WTC11 (cell line): Measurements from ENCODE around the gene EPN2. TPM values are rescaled to one million over a fixed set of nuclear protein-coding genes. Genes with fewer than 3 reads are reported as not detected.

ENCODE experiments used
- ATAC-seq: fragments of 200-7000 bp; cut with Tn5 transposase; 2 replicates; pipeline ENCODE4 v1.10.0; 2021; ENCODE audit warnings: mild to moderate bottlenecking, moderate library complexity
- CTCF ChIA-PET: fragments of 300-600 bp; sonication (Branson Sonifier 250); formaldehyde crosslinking; loops from one replicate; lab custom pipeline; 2021; ENCODE audit warnings: antibody characterized with exemption; lab: Charles Lee
- POLR2A ChIA-PET: fragments of 350-600 bp; sonication (Branson Sonifier 250); formaldehyde crosslinking; loops from one replicate; lab custom pipeline; 2021; ENCODE audit warnings: antibody characterized with exemption; lab: Charles Lee
- DNase-seq: peaks from one replicate; pipeline ENCODE4 v3.0.0; 2021; ENCODE audit warnings: low spot score
- H3K27ac Mint-ChIP-seq: 2 replicates; pipeline ENCODE4 v1.8.0; 2021; ENCODE audit warnings: mixed read lengths
- H3K27me3 Mint-ChIP-seq: 2 replicates; pipeline ENCODE4 v1.8.0; 2021; ENCODE audit warnings: low read depth, mild to moderate bottlenecking, moderate library complexity, mixed read lengths
- H3K36me3 Mint-ChIP-seq: 2 replicates; pipeline ENCODE4 v1.8.0; 2021; ENCODE audit warnings: mixed read lengths
- H3K4me1 Mint-ChIP-seq: 2 replicates; pipeline ENCODE4 v1.8.0; 2022; ENCODE audit warnings: mixed read lengths
- H3K4me3 Mint-ChIP-seq: 2 replicates; pipeline ENCODE4 v1.8.0; 2021; ENCODE audit warnings: mild to moderate bottlenecking, moderate library complexity, mixed read lengths
- H3K9me3 Mint-ChIP-seq: 2 replicates; pipeline ENCODE4 v1.8.0; 2021; ENCODE audit warnings: mixed read lengths
- ARID4B ChIP-seq: sonication (generic); formaldehyde crosslinking; IDR thresholded peaks from 2 replicates; pipeline ENCODE4 v1.8.0; 2023; ENCODE audit warnings: missing genetic modification reagents, mild to moderate bottlenecking, borderline replicate concordance
- CTCF ChIP-seq: fragments of 200-600 bp; IDR thresholded peaks from 2 replicates; pipeline ENCODE4 v1.8.0; 2022; ENCODE audit warnings: antibody characterized with exemption
- E2F4 ChIP-seq: sonication (generic); formaldehyde crosslinking; IDR thresholded peaks from 2 replicates; pipeline ENCODE4 v1.8.1; 2022; ENCODE audit warnings: low read depth, mild to moderate bottlenecking, moderate library complexity, missing genetic modification reagents, borderline replicate concordance
- E2F5 ChIP-seq: sonication (generic); formaldehyde crosslinking; IDR thresholded peaks from 2 replicates; pipeline ENCODE4 v1.8.1; 2022; ENCODE audit warnings: mild to moderate bottlenecking, moderate library complexity, missing genetic modification reagents
- ESRRA ChIP-seq: sonication (generic); formaldehyde crosslinking; IDR thresholded peaks from 2 replicates; pipeline ENCODE4 v1.8.1; 2022; ENCODE audit warnings: mild to moderate bottlenecking, missing genetic modification reagents, borderline replicate concordance
- HMGA2 ChIP-seq: fragments of 250-450 bp; sonication (Bioruptor Pico); IDR thresholded peaks from 2 replicates; pipeline ENCODE4 v1.4.0; 2021; ENCODE audit warnings: mild to moderate bottlenecking, moderate library complexity
- JUN ChIP-seq: sonication (generic); formaldehyde crosslinking; IDR thresholded peaks from 2 replicates; pipeline ENCODE4 v1.8.0; 2023; ENCODE audit warnings: mild to moderate bottlenecking, missing genetic modification reagents
- MAX ChIP-seq: sonication (generic); formaldehyde crosslinking; IDR thresholded peaks from 2 replicates; pipeline ENCODE4 v1.8.0; 2022; ENCODE audit warnings: mild to moderate bottlenecking, missing genetic modification reagents
- NFYB ChIP-seq: sonication (generic); formaldehyde crosslinking; conservative IDR thresholded peaks from 2 replicates; pipeline ENCODE4 v1.8.0; 2022; ENCODE audit warnings: low read depth, missing genetic modification reagents
- PRDM15 ChIP-seq: sonication (generic); formaldehyde crosslinking; IDR thresholded peaks from 2 replicates; pipeline ENCODE4 v1.8.0; 2022; ENCODE audit warnings: missing genetic modification reagents
- PREB ChIP-seq: sonication (generic); formaldehyde crosslinking; IDR thresholded peaks from 2 replicates; pipeline ENCODE4 v1.8.1; 2022; ENCODE audit warnings: mild to moderate bottlenecking, missing genetic modification reagents, moderate library complexity, borderline replicate concordance
- SP1 ChIP-seq: sonication (generic); formaldehyde crosslinking; conservative IDR thresholded peaks from 2 replicates; pipeline ENCODE4 v1.8.1; 2022; ENCODE audit warnings: missing genetic modification reagents
- TEAD4 ChIP-seq: sonication (generic); formaldehyde crosslinking; IDR thresholded peaks from 2 replicates; pipeline ENCODE4 v1.8.0; 2022; ENCODE audit warnings: mild to moderate bottlenecking, missing genetic modification reagents
- ZBTB43 ChIP-seq: sonication (generic); formaldehyde crosslinking; IDR thresholded peaks from 2 replicates; pipeline ENCODE4 v1.8.1; 2023; ENCODE audit warnings: mild to moderate bottlenecking, missing genetic modification reagents
- ZMAT4 ChIP-seq: fragments of 250-450 bp; sonication (Bioruptor Pico); IDR thresholded peaks from 2 replicates; pipeline ENCODE4 v1.9.0; 2021; ENCODE audit warnings: mild to moderate bottlenecking
- ZNF423 ChIP-seq: fragments of 250-450 bp; sonication (Bioruptor Pico); IDR thresholded peaks from 2 replicates; pipeline ENCODE4 v2.1.2; 2022; ENCODE audit warnings: mild to moderate bottlenecking, moderate library complexity
- ZNF671 ChIP-seq: fragments of 250-450 bp; sonication (Bioruptor Pico); IDR thresholded peaks from 2 replicates; pipeline ENCODE4 v1.8.0; 2021; ENCODE audit warnings: mild to moderate bottlenecking
- total RNA-seq: library from RNA; stranded (reverse); gene quantifications from 3 replicates; pipeline ENCODE4 v1.2.3, GENCODE V29; 2021

Gene EPN2
- total RNA-seq, 1 experiment from 2014 or later = 48.8 TPM

- TF ChIP-seq E2F5 = no peak
- TF ChIP-seq SP1 (CRISPR knock-in tag) = no peak
Measured at GRCh38 chr17:19301973-19302372, 64.8 kb downstream of the EPN2 start (continued).

GRCh38 chr17:19302791-19303331, 65.7 kb downstream of the EPN2 start:
- ATAC-seq (no peak), DNase-seq (no peak)
- TF ChIP-seq ZNF423 (CRISPR knock-in tag) (no peak), ZNF671 (CRISPR knock-in tag) (no peak), PRDM15 (CRISPR knock-in tag) (no peak), CTCF (no peak), ESRRA (no peak), E2F4 (CRISPR knock-in tag) (no peak), ARID4B (CRISPR knock-in tag) (no peak), ZBTB43 (CRISPR knock-in tag) (no peak), HMGA2 (CRISPR knock-in tag) (no peak), TEAD4 (CRISPR knock-in tag) (no peak), PREB (CRISPR knock-in tag) (no peak), MAX (CRISPR knock-in tag) (no peak), NFYB (no peak), ZMAT4 (CRISPR knock-in tag) (no peak), JUN (CRISPR knock-in tag) (no peak)
- peaks cover 4% of the 10 kb centered on the region; the same call in 1 of the 2 replicates for H3K4me1 Mint-ChIP-seq
- H3K4me3 Mint-ChIP-seq = no peak overlapping the region
- ChIA-PET CTCF (interaction anchor here (2.0 kb wide), 1 partner anchor 19 kb away, joined by 7 read pairs; no protein-coding TSS in a partner anchor), POLR2A (no interaction called here)
- H3K27me3 Mint-ChIP-seq = no peaks in the 10 kb centered on the region; the same call in 1 of the 2 replicates
- H3K27ac Mint-ChIP-seq = no peak overlapping the region
- H3K36me3 Mint-ChIP-seq = no peaks in the 10 kb centered on the region; the same call in 1 of the 2 replicates
- H3K9me3 Mint-ChIP-seq = no peaks in the 10 kb centered on the region
